Loucy (cell line): ENCODE results near the gene CRYGA.

Experiments used
- H2AFZ ChIP-seq: fragments of 200-600 bp; sonication (generic); 2 replicates; pipeline ENCODE4 v1.6.0; 2016; ENCODE audit warnings: antibody characterized with exemption, mild to moderate bottlenecking, low read length, moderate library complexity
- H3F3A ChIP-seq: fragments of 200-600 bp; 2 replicates; pipeline ENCODE4 v1.6.0; 2016; ENCODE audit warnings: antibody characterized with exemption, low read depth, mild to moderate bottlenecking
- H3K27me3 ChIP-seq: fragments of 200-600 bp; sonication (generic); 2 replicates; pipeline ENCODE4 v1.6.1; 2014; ENCODE audit warnings: low read length, mild to moderate bottlenecking; ENCODE audit not compliant: insufficient read depth, poor library complexity, severe bottlenecking
- H3K36me3 ChIP-seq: fragments of 200-600 bp; sonication (generic); 2 replicates; pipeline ENCODE4 v1.6.1; 2016; ENCODE audit warnings: low read length; ENCODE audit not compliant: insufficient read depth
- H3K4me1 ChIP-seq: fragments of 200-600 bp; sonication (generic); 2 replicates; pipeline ENCODE4 v1.5.1; 2014; ENCODE audit warnings: low read length, mild to moderate bottlenecking; ENCODE audit not compliant: insufficient read depth, poor library complexity, severe bottlenecking
- H3K4me2 ChIP-seq: fragments of 200-600 bp; sonication (generic); 2 replicates; pipeline ENCODE4 v1.6.0; 2014; ENCODE audit warnings: antibody characterized with exemption, low read length, low read depth, mild to moderate bottlenecking; ENCODE audit not compliant: poor library complexity, severe bottlenecking
- H3K4me3 ChIP-seq: fragments of 200-600 bp; sonication (generic); 2 replicates; pipeline ENCODE4 v1.5.1; 2014; ENCODE audit warnings: low read length, mild to moderate bottlenecking, mixed read lengths; ENCODE audit not compliant: poor library complexity, severe bottlenecking
- H3K79me2 ChIP-seq: fragments of 200-600 bp; sonication (generic); 2 replicates; pipeline ENCODE4 v1.6.1; 2014; ENCODE audit warnings: low read length; ENCODE audit not compliant: insufficient read depth
- H3K9ac ChIP-seq: fragments of 200-600 bp; sonication (generic); 2 replicates; pipeline ENCODE4 v1.6.0; 2014; ENCODE audit warnings: mild to moderate bottlenecking, low read depth, low read length, moderate library complexity; ENCODE audit not compliant: poor library complexity, severe bottlenecking
- H3K9me2 ChIP-seq: fragments of 200-600 bp; sonication (generic); replicated peaks from 2 replicates; pipeline ENCODE4 v1.6.1; 2016; ENCODE audit warnings: low read depth, low read length, mixed read lengths
- H3K9me3 ChIP-seq: fragments of 200-600 bp; sonication (generic); 2 replicates; pipeline ENCODE4 v1.6.1; 2014; ENCODE audit warnings: mild to moderate bottlenecking, antibody characterized with exemption, low read length, low read depth; ENCODE audit not compliant: insufficient read depth
- H4K20me1 ChIP-seq: fragments of 200-600 bp; sonication (generic); 2 replicates; pipeline ENCODE4 v1.6.0; 2014; ENCODE audit warnings: antibody characterized with exemption, low read length, mild to moderate bottlenecking; ENCODE audit not compliant: insufficient read depth, poor library complexity, severe bottlenecking
- CTCF ChIP-seq: fragments of 200-600 bp; sonication (generic); conservative IDR thresholded peaks from 2 replicates; pipeline ENCODE4 v1.5.1; 2014; ENCODE audit warnings: mild to moderate bottlenecking, antibody characterized with exemption, low read length
- EZH2phosphoT487 ChIP-seq: fragments of 200-600 bp; IDR thresholded peaks from 2 replicates; pipeline ENCODE4 v1.6.1; 2018; ENCODE audit warnings: antibody characterized with exemption, mild to moderate bottlenecking, moderate library complexity, borderline replicate concordance

Gene CRYGA

DNA sequence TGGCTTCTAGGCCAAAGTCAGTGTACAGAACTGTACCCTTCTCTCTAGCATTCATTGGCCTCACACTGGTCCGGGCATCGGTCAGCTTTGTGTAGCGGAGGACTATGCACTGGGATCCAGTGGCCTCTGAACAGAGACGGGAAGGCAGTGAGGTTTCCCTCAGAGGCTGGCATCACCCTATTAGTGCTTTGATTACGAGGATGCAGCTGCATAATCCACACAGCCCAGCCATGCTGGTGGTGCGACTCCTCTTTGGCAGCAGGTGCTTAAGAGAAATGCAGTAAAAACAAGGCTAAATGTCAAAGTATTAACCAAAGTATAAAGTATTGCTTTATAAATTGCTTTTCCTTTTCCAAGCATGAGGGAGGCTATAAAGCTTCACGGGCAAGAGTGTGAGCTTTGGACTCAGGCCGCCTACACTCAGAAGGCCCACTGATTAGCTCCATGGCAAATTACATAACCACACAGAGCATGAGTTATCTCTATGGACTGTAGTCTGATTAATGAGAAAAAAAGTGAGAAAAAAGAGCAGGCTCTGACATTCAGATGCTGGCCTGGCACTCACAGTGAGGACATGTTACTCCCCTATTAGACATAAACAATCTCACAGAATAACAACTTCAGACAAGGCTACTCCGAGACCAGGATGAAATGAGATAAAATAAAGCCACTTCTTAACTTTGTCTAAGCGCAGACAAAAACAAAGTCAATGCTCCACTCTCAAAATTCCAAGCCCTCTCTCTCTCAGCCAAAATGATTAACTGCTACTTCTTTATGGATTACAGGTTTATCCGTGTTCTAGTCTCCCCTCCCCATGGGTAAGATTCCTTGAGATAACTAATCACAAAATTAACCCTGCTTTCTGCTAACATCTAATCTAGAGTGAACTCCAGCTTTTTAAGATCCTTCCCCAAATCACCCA is 27.3 kb downstream of the CRYGA start:
- H3K9me2 ChIP-seq = no peaks in the 10 kb centered on the region

DNA sequence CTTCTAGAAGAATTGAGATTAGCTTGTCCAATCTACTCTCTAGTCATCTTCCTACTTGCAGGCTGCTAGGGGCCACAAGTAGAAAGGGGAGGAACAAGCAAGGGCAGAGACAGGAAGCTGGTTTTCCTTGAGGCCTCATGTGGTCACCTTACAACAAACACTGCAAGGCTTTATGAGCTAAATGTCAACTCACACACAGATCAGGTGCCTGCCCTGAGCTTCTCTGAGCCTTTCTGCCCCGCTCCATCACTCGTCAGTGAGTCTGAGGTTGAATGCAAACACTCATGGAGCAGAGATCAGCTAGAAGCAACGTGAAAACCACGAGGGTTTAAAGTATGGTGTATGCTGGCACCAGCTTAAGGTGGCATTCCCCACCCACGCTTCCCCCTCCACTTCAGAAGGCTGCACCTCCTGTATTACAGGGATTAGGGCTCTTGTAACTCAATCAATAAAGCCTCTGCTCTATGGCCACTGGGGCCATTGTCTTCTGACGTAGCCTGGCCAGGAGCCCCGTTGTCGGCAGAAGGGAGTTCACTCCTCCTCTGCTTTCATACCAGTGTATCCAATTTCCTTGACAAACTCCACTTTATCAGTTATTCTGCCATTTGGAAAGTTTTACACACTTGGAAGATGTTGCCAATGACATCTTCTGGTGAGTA is 28.3 kb downstream of the CRYGA start:
- Histone ChIP-seq H3K27me3 (no peaks in the 10 kb centered on the region), H3K4me1 (peaks cover 44% of the 10 kb centered on the region), H3K9ac (peak overlapping the region; percentile 47), H3K4me2 (peak overlapping the region; percentile 62), H3F3A (peaks cover 4% of the 10 kb centered on the region; the same call in 1 of the 2 replicates), H3K36me3 (no peaks in the 10 kb centered on the region), H3K4me3 (peak overlapping the region; percentile 30), H3K79me2 (no peaks in the 10 kb centered on the region), H2AFZ (peak overlapping the region; percentile 10; the same call in 1 of the 2 replicates), H3K9me3 (no peaks in the 10 kb centered on the region), H4K20me1 (no peaks in the 10 kb centered on the region), H3K9me2 (no peaks in the 10 kb centered on the region)
- TF ChIP-seq EZH2phosphoT487 (no peak), CTCF (no peak)

More for the DNA sequence above, 27.3 kb downstream of the CRYGA start:
- peak overlapping the region; percentile 62 for H3K4me2 ChIP-seq
- H3K27me3 ChIP-seq = no peaks in the 10 kb centered on the region
- no peak overlapping the region for H3K4me3 ChIP-seq
- no peak for TF ChIP-seq CTCF
- H4K20me1 ChIP-seq = no peaks in the 10 kb centered on the region
- no peaks in the 10 kb centered on the region for H3K9me3 ChIP-seq
- peak overlapping the region; percentile 58; the same call in 1 of the 2 replicates for H2AFZ ChIP-seq
- H3F3A ChIP-seq = peaks cover 4% of the 10 kb centered on the region; the same call in 1 of the 2 replicates
- no peaks in the 10 kb centered on the region for H3K36me3 ChIP-seq
- peak overlapping the region; percentile 47 for H3K9ac ChIP-seq
- H3K79me2 ChIP-seq = no peaks in the 10 kb centered on the region
- H3K4me1 ChIP-seq = peaks cover 44% of the 10 kb centered on the region

DNA sequence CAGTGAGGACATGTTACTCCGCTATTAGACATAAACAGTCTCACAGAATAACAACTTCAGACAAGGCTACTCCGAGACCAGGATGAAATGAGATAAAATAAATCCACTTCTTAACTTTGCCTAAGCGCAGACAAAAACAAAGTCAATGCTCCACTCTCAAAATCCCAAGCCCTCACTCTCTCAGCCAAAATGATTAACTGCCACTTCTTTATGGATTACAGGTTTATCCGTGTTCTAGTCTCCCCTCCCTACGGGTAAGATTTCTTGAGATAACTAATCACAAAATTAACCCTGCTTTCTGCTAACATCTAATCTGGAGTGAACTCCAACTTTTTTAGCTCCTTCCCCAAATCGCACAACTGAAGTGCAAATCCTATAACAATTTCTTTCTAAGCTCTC is 32.7 kb downstream of the CRYGA start:
- H3K4me1 ChIP-seq = peaks cover 25% of the 10 kb centered on the region
- H3K9ac ChIP-seq = no peak overlapping the region
- peaks cover 4% of the 10 kb centered on the region; the same call in 1 of the 2 replicates for H3F3A ChIP-seq
- no peaks in the 10 kb centered on the region for H3K79me2 ChIP-seq
- no peaks in the 10 kb centered on the region for H4K20me1 ChIP-seq
- no peaks in the 10 kb centered on the region for H3K27me3 ChIP-seq
- no peaks in the 10 kb centered on the region for H3K36me3 ChIP-seq
- H2AFZ ChIP-seq = no peak overlapping the region
- no peak overlapping the region for H3K4me2 ChIP-seq
- H3K9me3 ChIP-seq = no peaks in the 10 kb centered on the region
- TF ChIP-seq CTCF (no peak), EZH2phosphoT487 (no peak)
- no peaks in the 10 kb centered on the region for H3K9me2 ChIP-seq
- H3K4me3 ChIP-seq = no peak overlapping the region
